GM18867 (cell line): ENCODE measurements around the gene TFAP2C.
"Not testable (repeated sequence)": the region's sequence is repeated elsewhere in the genome, so short reads cannot be mapped to it uniquely, and the experiment has no call there.

Experiments
- ATAC-seq: cut with Tn5 transposase; IDR thresholded peaks from one replicate; pipeline ENCODE4 v1.9.1; 2021; ENCODE audit warnings: mild to moderate bottlenecking, moderate library complexity; ENCODE audit not compliant: unreplicated experiment

TFAP2C gene

GRCh38 chr20:56614196-56614595 lies 14.9 kb upstream of the TFAP2C start:
- ATAC-seq: no peak

GRCh38 chr20:56616716-56617115 lies 12.4 kb upstream of the TFAP2C start:
- no peak for ATAC-seq

GRCh38 chr20:56617489-56617888 lies 11.6 kb upstream of the TFAP2C start:
- ATAC-seq: no peak

GRCh38 chr20:56621730-56622129 lies 7.4 kb upstream of the TFAP2C start:
- no peak for ATAC-seq

GRCh38 chr20:56623930-56624329 lies 5.2 kb upstream of the TFAP2C start:
- ATAC-seq: not testable (repeated sequence)

GRCh38 chr20:56624786-56625681 lies 4.1 kb upstream of the TFAP2C start:
- ATAC-seq: no peak

- no peak for ATAC-seq
Observed at GRCh38 chr20:56625837-56626236, 3.3 kb upstream of the TFAP2C start.

GRCh38 chr20:56626367-56627121 lies 2.6 kb upstream of the TFAP2C start:
- no peak for ATAC-seq

GRCh38 chr20:56627122-56628014 lies 1.7 kb upstream of the TFAP2C start:
- ATAC-seq: no peak

- ATAC-seq: no peak
Observed at GRCh38 chr20:56628015-56628872, 862 bp upstream of the TFAP2C start.

GRCh38 chr20:56629464-56630085 lies 469 bp downstream of the TFAP2C start:
- no peak for ATAC-seq

GRCh38 chr20:56630086-56630493 lies 984 bp downstream of the TFAP2C start:
- ATAC-seq: no peak

- ATAC-seq: no peak
Observed at GRCh38 chr20:56630506-56631317, 1.6 kb downstream of the TFAP2C start.

GRCh38 chr20:56631318-56631989 lies 2.3 kb downstream of the TFAP2C start:
- no peak for ATAC-seq

- ATAC-seq: no peak
Observed at GRCh38 chr20:56631990-56632327, 2.9 kb downstream of the TFAP2C start.

GRCh38 chr20:56634307-56634706 lies 5.2 kb downstream of the TFAP2C start:
- ATAC-seq: no peak

GRCh38 chr20:56634735-56635385 lies 5.8 kb downstream of the TFAP2C start:
- ATAC-seq: no peak

- no peak for ATAC-seq
Observed at GRCh38 chr20:56636716-56637115, 7.6 kb downstream of the TFAP2C start.
